Measurements from ENCODE around the gene SYNJ2.

Gene SYNJ2

GRCh38 chr6:158051968-158052367 lies 70.3 kb downstream of the SYNJ2 start:
- no peak overlapping the region for H3K27ac ChIP-seq
- H3K27me3 ChIP-seq (ENCODE audit: insufficient read depth, low read depth) = no peaks in the 10 kb centered on the region
- H4K20me1 ChIP-seq (ENCODE audit: insufficient read depth) = no peaks in the 10 kb centered on the region
- no peaks in the 10 kb centered on the region for H3K4me1 ChIP-seq (ENCODE audit: low read depth, poor library complexity, severe bottlenecking)
- H3K36me3 ChIP-seq (ENCODE audit: insufficient read depth) = no peaks in the 10 kb centered on the region
- no peak overlapping the region for H3K4me2 ChIP-seq
- no peak overlapping the region for H2AFZ ChIP-seq (ENCODE audit: low read depth)
- no peaks in the 10 kb centered on the region for H3K79me2 ChIP-seq (ENCODE audit: insufficient read depth, low read depth)
- H3K4me3 ChIP-seq (IDR thresholded peaks at IDR 0.05; ENCODE audit: insufficient read depth, low read depth, low read length) = no peak overlapping the region
- no peak overlapping the region for H3K9ac ChIP-seq
- TF ChIP-seq CTCF (conservative IDR thresholded peaks at IDR 0.05; ENCODE audit: low read depth, low read length) = no peak

- no peak overlapping the region for H3K4me3 ChIP-seq (IDR thresholded peaks at IDR 0.05; ENCODE audit: insufficient read depth, low read depth, low read length)
- no peaks in the 10 kb centered on the region for H3K4me1 ChIP-seq (ENCODE audit: low read depth, poor library complexity, severe bottlenecking)
- no peak overlapping the region for H3K4me2 ChIP-seq
- no peak for TF ChIP-seq CTCF (conservative IDR thresholded peaks at IDR 0.05; ENCODE audit: low read depth, low read length)
- no peaks in the 10 kb centered on the region for H3K36me3 ChIP-seq (ENCODE audit: insufficient read depth)
- H3K27me3 ChIP-seq (ENCODE audit: insufficient read depth, low read depth) = no peaks in the 10 kb centered on the region
- no peaks in the 10 kb centered on the region for H3K79me2 ChIP-seq (ENCODE audit: insufficient read depth, low read depth)
- H3K27ac ChIP-seq = no peak overlapping the region
- no peaks in the 10 kb centered on the region for H4K20me1 ChIP-seq (ENCODE audit: insufficient read depth)
- H3K9ac ChIP-seq = no peak overlapping the region
- no peak overlapping the region for H2AFZ ChIP-seq (ENCODE audit: low read depth)
Observed at GRCh38 chr6:158053377-158054313, 72.0 kb downstream of the SYNJ2 start.

- no peak for TF ChIP-seq CTCF (conservative IDR thresholded peaks at IDR 0.05; ENCODE audit: low read depth, low read length)
- H3K4me2 ChIP-seq = no peak overlapping the region
- H2AFZ ChIP-seq (ENCODE audit: low read depth) = no peak overlapping the region
- no peak overlapping the region for H3K27ac ChIP-seq
- no peaks in the 10 kb centered on the region for H3K4me1 ChIP-seq (ENCODE audit: low read depth, poor library complexity, severe bottlenecking)
- H3K9ac ChIP-seq = no peak overlapping the region
- H3K36me3 ChIP-seq (ENCODE audit: insufficient read depth) = no peaks in the 10 kb centered on the region
- no peak overlapping the region for H3K4me3 ChIP-seq (IDR thresholded peaks at IDR 0.05; ENCODE audit: insufficient read depth, low read depth, low read length)
- no peaks in the 10 kb centered on the region for H4K20me1 ChIP-seq (ENCODE audit: insufficient read depth)
- H3K79me2 ChIP-seq (ENCODE audit: insufficient read depth, low read depth) = no peaks in the 10 kb centered on the region
- no peaks in the 10 kb centered on the region for H3K27me3 ChIP-seq (ENCODE audit: insufficient read depth, low read depth)
Observed at GRCh38 chr6:158056355-158056754, 74.7 kb downstream of the SYNJ2 start.

- Histone ChIP-seq H3K9ac (no peak overlapping the region), H3K36me3 (ENCODE audit: insufficient read depth) (no peaks in the 10 kb centered on the region), H3K27me3 (ENCODE audit: insufficient read depth, low read depth) (no peaks in the 10 kb centered on the region), H3K4me3 (IDR thresholded peaks at IDR 0.05; ENCODE audit: insufficient read depth, low read depth, low read length) (no peak overlapping the region), H3K4me1 (ENCODE audit: low read depth, poor library complexity, severe bottlenecking) (no peaks in the 10 kb centered on the region), H3K79me2 (ENCODE audit: insufficient read depth, low read depth) (no peaks in the 10 kb centered on the region), H2AFZ (ENCODE audit: low read depth) (no peak overlapping the region), H4K20me1 (ENCODE audit: insufficient read depth) (no peaks in the 10 kb centered on the region), H3K4me2 (no peak overlapping the region), H3K27ac (no peak overlapping the region)
- no peak for TF ChIP-seq CTCF (conservative IDR thresholded peaks at IDR 0.05; ENCODE audit: low read depth, low read length)
Observed at GRCh38 chr6:158056804-158057203, 75.1 kb downstream of the SYNJ2 start.
